HepG2 (cell line): Measurements from ENCODE around the gene HSCB. TPM values are rescaled to one million over a fixed set of nuclear protein-coding genes. Genes with fewer than 3 reads are reported as not detected.
A peak's percentile ranks its signal among the peaks of the same experiment; 100 is the strongest.

Experiments
- FOSL2 ChIP-seq: sonication (generic); formaldehyde crosslinking; IDR thresholded peaks from 2 replicates; pipeline ENCODE4 v1.4.0; 2020; ENCODE audit warnings: missing genetic modification reagents
- HMG20A ChIP-seq: IDR thresholded peaks from 2 replicates; pipeline ENCODE4 v1.6.1; 2016; ENCODE audit warnings: borderline replicate concordance
- NAIF1 ChIP-seq: sonication (generic); formaldehyde crosslinking; IDR thresholded peaks from 2 replicates; pipeline ENCODE4 v1.5.0; 2020; ENCODE audit warnings: mild to moderate bottlenecking, missing genetic modification reagents, borderline replicate concordance
- NFE2 ChIP-seq: sonication (generic); formaldehyde crosslinking; IDR thresholded peaks from 2 replicates; pipeline ENCODE4 v1.4.0; 2020; ENCODE audit warnings: missing genetic modification reagents
- POLR2A ChIP-seq, 2 experiments: IDR thresholded peaks; 2 replicates each; pipeline ENCODE4 v1.6.1; 2011; ENCODE audit warnings: low read depth in 2 of 2, low read length in 2 of 2, mild to moderate bottlenecking in 1 of 2, moderate library complexity in 1 of 2; ENCODE audit not compliant: insufficient read depth in 1 of 2
- REPIN1 ChIP-seq: sonication (generic); formaldehyde crosslinking; IDR thresholded peaks from 2 replicates; pipeline ENCODE4 v1.8.0; 2022; ENCODE audit warnings: missing genetic modification reagents, low read depth, mild to moderate bottlenecking, borderline replicate concordance
- SALL1 ChIP-seq: sonication (generic); formaldehyde crosslinking; IDR thresholded peaks from 2 replicates; pipeline ENCODE4 v1.8.0; 2022; ENCODE audit warnings: mild to moderate bottlenecking, missing genetic modification reagents
- SMAD1 ChIP-seq: sonication (generic); formaldehyde crosslinking; IDR thresholded peaks from 2 replicates; pipeline ENCODE4 v1.4.0; 2020; ENCODE audit warnings: missing genetic modification reagents, low read depth, mild to moderate bottlenecking, borderline replicate concordance
- ZBTB3 ChIP-seq: sonication (generic); formaldehyde crosslinking; IDR thresholded peaks from 2 replicates; pipeline ENCODE4 v1.4.0; 2020; ENCODE audit warnings: low read depth, mild to moderate bottlenecking, moderate library complexity, missing genetic modification reagents, borderline replicate concordance
- ZFY ChIP-seq: sonication (generic); formaldehyde crosslinking; IDR thresholded peaks from 2 replicates; pipeline ENCODE4 v1.4.0; 2020; ENCODE audit warnings: missing genetic modification reagents
- ZNF17 ChIP-seq: sonication (generic); formaldehyde crosslinking; IDR thresholded peaks from 2 replicates; pipeline ENCODE4 v1.5.0; 2020; ENCODE audit warnings: mild to moderate bottlenecking, missing genetic modification reagents
- ZNF776 ChIP-seq: sonication (generic); formaldehyde crosslinking; IDR thresholded peaks from 2 replicates; pipeline ENCODE4 v1.4.0; 2020; ENCODE audit warnings: mild to moderate bottlenecking, missing genetic modification reagents
- polyA plus RNA-seq, 8 experiments: library from polyadenylated mRNA; depleted of rRNA in 3 of 8; stranded (reverse) in 7 of 8; unstranded in 1 of 8; fragments of >200 nt; fragmentation: Illumina TruSeq in 4 of 8; extraction: Trizol in 4 of 8; gene quantifications; 2 replicates each; pipeline versions ENCODE4 v1.2.1 to v1.2.3, GENCODE V29; 2011 to 2016; ENCODE audit warnings: low read depth in 4 of 8, missing spikeins in 1 of 8, mixed read lengths in 1 of 8; ENCODE audit not compliant: insufficient read depth in 1 of 8
- total RNA-seq, 5 experiments: library from RNA; depleted of rRNA; stranded (reverse); fragments of >200 nt; fragmentation: Illumina TruSeq; extraction: Trizol; gene quantifications; 2 replicates each; pipeline ENCODE4 v1.2.3, GENCODE V29; 2016; ENCODE audit warnings: low read depth in 1 of 5
- TF ChIP-seq, protein P1 (sequence below): sonication (generic); formaldehyde crosslinking; IDR thresholded peaks from 2 replicates; pipeline ENCODE4 v1.8.0; 2022; ENCODE audit warnings: mild to moderate bottlenecking, missing genetic modification reagents, moderate library complexity
- TF ChIP-seq, protein P2 (sequence below): sonication (generic); formaldehyde crosslinking; IDR thresholded peaks from 2 replicates; pipeline ENCODE4 v1.5.0; 2020; ENCODE audit warnings: mild to moderate bottlenecking, missing genetic modification reagents
- TF ChIP-seq, protein P3 (sequence below): IDR thresholded peaks from 2 replicates; pipeline ENCODE4 v1.6.1; 2016; ENCODE audit warnings: mild to moderate bottlenecking, missing biosample characterization, missing genetic modification reagents
- TF ChIP-seq, protein P4 (sequence below): IDR thresholded peaks from 2 replicates; pipeline ENCODE4 v1.6.1; 2016; ENCODE audit warnings: low read depth, missing genetic modification reagents, missing compliant biosample characterization
- TF ChIP-seq, protein P5 (sequence below): sonication (generic); formaldehyde crosslinking; IDR thresholded peaks from 2 replicates; pipeline ENCODE4 v1.4.0; 2020; ENCODE audit warnings: missing genetic modification reagents, borderline replicate concordance

Gene HSCB
- total and polyA plus RNA-seq, 2 of the 13 experiments (the other 11 are each of a cell fraction or from before 2014, with no cell fraction given) = 15.4 to 20.9 TPM

DNA sequence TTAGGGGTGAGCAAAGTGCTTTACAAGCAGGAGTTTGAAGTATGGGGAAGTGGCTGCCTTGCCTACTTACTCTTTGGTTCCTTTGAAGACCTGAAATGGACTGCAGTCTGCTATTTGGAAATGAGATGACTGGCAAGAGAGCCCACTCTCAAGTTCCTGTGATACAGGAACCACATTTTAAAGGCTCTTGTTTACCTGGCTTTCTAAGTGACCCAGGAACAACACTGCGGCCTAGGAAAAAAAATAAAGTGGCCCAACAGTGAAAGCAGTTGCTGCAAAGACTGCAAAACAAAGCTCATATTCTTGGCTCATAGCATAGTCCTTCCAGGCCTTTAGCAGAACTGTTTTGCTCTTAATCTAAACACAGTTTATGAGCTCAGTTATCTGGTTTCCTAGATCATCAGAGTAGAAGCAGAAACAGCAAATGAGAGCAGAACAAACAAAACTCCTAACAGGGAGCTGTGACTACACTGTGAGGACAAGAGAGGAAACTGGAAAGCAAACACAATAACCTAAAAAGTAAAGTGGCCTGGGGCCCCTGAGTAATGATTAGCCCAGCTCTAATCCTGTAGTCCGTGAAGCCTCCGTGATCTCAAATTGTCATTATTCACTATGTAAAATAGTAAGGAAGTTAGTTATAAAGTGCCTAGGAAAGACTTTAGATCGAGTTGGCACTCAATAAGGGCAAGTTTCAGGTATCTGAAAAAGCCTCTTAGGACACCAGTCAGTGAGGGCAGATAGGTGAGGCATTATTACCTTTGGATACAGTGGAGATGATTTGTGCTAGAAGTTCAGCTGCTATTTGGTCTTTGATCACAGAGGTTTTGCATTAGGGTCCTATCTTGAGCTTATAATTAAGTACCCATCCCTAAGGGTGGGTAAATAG lies 42.2 kb downstream of the HSCB start (continued):
- TF ChIP-seq, protein P1, sequence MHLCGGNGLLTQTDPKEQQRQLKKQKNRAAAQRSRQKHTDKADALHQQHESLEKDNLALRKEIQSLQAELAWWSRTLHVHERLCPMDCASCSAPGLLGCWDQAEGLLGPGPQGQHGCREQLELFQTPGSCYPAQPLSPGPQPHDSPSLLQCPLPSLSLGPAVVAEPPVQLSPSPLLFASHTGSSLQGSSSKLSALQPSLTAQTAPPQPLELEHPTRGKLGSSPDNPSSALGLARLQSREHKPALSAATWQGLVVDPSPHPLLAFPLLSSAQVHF (CRISPR knock-in tag) = no peak
- TF ChIP-seq ZNF776 (CRISPR knock-in tag) (no peak), NFE2 (CRISPR knock-in tag) (no peak), FOSL2 (CRISPR knock-in tag) (no peak), ZBTB3 (CRISPR knock-in tag) (no peak), ZNF17 (CRISPR knock-in tag) (no peak), NAIF1 (CRISPR knock-in tag) (no peak), SALL1 (CRISPR knock-in tag) (peak; percentile 26; the same call in 1 of the 2 replicates), REPIN1 (CRISPR knock-in tag) (peak; percentile 50; the same call in 1 of the 2 replicates), HMG20A (CRISPR knock-in tag) (peak; percentile 72; the same call in 1 of the 2 replicates), ZFY (peak; percentile 73), SMAD1 (CRISPR knock-in tag) (no peak), POLR2A (IDR thresholded peaks at IDR 0.05; ENCODE audit: insufficient read depth in 1 of 2, low read depth in 2 of 2, low read length in 2 of 2) (no peak; a peak in 1 of 4 replicates)
- TF ChIP-seq, protein P2, sequence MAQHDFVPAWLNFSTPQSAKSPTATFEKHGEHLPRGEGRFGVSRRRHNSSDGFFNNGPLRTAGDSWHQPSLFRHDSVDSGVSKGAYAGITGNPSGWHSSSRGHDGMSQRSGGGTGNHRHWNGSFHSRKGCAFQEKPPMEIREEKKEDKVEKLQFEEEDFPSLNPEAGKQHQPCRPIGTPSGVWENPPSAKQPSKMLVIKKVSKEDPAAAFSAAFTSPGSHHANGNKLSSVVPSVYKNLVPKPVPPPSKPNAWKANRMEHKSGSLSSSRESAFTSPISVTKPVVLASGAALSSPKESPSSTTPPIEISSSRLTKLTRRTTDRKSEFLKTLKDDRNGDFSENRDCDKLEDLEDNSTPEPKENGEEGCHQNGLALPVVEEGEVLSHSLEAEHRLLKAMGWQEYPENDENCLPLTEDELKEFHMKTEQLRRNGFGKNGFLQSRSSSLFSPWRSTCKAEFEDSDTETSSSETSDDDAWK (CRISPR knock-in tag) = no peak
- TF ChIP-seq, protein P3, sequence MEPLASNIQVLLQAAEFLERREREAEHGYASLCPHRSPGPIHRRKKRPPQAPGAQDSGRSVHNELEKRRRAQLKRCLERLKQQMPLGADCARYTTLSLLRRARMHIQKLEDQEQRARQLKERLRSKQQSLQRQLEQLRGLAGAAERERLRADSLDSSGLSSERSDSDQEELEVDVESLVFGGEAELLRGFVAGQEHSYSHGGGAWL = no peak
- TF ChIP-seq, protein P4, sequence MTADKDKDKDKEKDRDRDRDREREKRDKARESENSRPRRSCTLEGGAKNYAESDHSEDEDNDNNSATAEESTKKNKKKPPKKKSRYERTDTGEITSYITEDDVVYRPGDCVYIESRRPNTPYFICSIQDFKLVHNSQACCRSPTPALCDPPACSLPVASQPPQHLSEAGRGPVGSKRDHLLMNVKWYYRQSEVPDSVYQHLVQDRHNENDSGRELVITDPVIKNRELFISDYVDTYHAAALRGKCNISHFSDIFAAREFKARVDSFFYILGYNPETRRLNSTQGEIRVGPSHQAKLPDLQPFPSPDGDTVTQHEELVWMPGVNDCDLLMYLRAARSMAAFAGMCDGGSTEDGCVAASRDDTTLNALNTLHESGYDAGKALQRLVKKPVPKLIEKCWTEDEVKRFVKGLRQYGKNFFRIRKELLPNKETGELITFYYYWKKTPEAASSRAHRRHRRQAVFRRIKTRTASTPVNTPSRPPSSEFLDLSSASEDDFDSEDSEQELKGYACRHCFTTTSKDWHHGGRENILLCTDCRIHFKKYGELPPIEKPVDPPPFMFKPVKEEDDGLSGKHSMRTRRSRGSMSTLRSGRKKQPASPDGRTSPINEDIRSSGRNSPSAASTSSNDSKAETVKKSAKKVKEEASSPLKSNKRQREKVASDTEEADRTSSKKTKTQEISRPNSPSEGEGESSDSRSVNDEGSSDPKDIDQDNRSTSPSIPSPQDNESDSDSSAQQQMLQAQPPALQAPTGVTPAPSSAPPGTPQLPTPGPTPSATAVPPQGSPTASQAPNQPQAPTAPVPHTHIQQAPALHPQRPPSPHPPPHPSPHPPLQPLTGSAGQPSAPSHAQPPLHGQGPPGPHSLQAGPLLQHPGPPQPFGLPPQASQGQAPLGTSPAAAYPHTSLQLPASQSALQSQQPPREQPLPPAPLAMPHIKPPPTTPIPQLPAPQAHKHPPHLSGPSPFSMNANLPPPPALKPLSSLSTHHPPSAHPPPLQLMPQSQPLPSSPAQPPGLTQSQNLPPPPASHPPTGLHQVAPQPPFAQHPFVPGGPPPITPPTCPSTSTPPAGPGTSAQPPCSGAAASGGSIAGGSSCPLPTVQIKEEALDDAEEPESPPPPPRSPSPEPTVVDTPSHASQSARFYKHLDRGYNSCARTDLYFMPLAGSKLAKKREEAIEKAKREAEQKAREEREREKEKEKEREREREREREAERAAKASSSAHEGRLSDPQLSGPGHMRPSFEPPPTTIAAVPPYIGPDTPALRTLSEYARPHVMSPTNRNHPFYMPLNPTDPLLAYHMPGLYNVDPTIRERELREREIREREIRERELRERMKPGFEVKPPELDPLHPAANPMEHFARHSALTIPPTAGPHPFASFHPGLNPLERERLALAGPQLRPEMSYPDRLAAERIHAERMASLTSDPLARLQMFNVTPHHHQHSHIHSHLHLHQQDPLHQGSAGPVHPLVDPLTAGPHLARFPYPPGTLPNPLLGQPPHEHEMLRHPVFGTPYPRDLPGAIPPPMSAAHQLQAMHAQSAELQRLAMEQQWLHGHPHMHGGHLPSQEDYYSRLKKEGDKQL (CRISPR knock-in tag) = peak; percentile 52; the same call in 1 of the 2 replicates
- TF ChIP-seq, protein P5, sequence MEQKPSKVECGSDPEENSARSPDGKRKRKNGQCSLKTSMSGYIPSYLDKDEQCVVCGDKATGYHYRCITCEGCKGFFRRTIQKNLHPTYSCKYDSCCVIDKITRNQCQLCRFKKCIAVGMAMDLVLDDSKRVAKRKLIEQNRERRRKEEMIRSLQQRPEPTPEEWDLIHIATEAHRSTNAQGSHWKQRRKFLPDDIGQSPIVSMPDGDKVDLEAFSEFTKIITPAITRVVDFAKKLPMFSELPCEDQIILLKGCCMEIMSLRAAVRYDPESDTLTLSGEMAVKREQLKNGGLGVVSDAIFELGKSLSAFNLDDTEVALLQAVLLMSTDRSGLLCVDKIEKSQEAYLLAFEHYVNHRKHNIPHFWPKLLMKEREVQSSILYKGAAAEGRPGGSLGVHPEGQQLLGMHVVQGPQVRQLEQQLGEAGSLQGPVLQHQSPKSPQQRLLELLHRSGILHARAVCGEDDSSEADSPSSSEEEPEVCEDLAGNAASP (CRISPR knock-in tag) = peak; percentile 74
